WTC11 (cell line): ENCODE results near the gene GUCA2A. TPM values are rescaled to one million over a fixed set of nuclear protein-coding genes. Genes with fewer than 3 reads are reported as not detected.

ENCODE experiments used
- ATAC-seq: fragments of 200-7000 bp; cut with Tn5 transposase; 2 replicates; pipeline ENCODE4 v1.10.0; 2021; ENCODE audit warnings: mild to moderate bottlenecking, moderate library complexity
- CTCF ChIA-PET: fragments of 300-600 bp; sonication (Branson Sonifier 250); formaldehyde crosslinking; loops from one replicate; lab custom pipeline; 2021; ENCODE audit warnings: antibody characterized with exemption; lab: Charles Lee
- POLR2A ChIA-PET: fragments of 350-600 bp; sonication (Branson Sonifier 250); formaldehyde crosslinking; loops from one replicate; lab custom pipeline; 2021; ENCODE audit warnings: antibody characterized with exemption; lab: Charles Lee
- DNase-seq: peaks from one replicate; pipeline ENCODE4 v3.0.0; 2021; ENCODE audit warnings: low spot score
- H3K27ac Mint-ChIP-seq: 2 replicates; pipeline ENCODE4 v1.8.0; 2021; ENCODE audit warnings: mixed read lengths
- H3K27me3 Mint-ChIP-seq: 2 replicates; pipeline ENCODE4 v1.8.0; 2021; ENCODE audit warnings: low read depth, mild to moderate bottlenecking, moderate library complexity, mixed read lengths
- H3K36me3 Mint-ChIP-seq: 2 replicates; pipeline ENCODE4 v1.8.0; 2021; ENCODE audit warnings: mixed read lengths
- H3K4me1 Mint-ChIP-seq: 2 replicates; pipeline ENCODE4 v1.8.0; 2022; ENCODE audit warnings: mixed read lengths
- H3K4me3 Mint-ChIP-seq: 2 replicates; pipeline ENCODE4 v1.8.0; 2021; ENCODE audit warnings: mild to moderate bottlenecking, moderate library complexity, mixed read lengths
- H3K9me3 Mint-ChIP-seq: 2 replicates; pipeline ENCODE4 v1.8.0; 2021; ENCODE audit warnings: mixed read lengths
- CREB1 ChIP-seq: sonication (generic); formaldehyde crosslinking; IDR thresholded peaks from 2 replicates; pipeline ENCODE4 v1.8.0; 2023; ENCODE audit warnings: mild to moderate bottlenecking, missing genetic modification reagents
- ETV6 ChIP-seq: sonication (generic); formaldehyde crosslinking; IDR thresholded peaks from 2 replicates; pipeline ENCODE4 v1.8.1; 2022; ENCODE audit warnings: mild to moderate bottlenecking, missing genetic modification reagents
- FOXP1 ChIP-seq: sonication (generic); formaldehyde crosslinking; IDR thresholded peaks from 2 replicates; pipeline ENCODE4 v1.8.0; 2022; ENCODE audit warnings: missing genetic modification reagents, mild to moderate bottlenecking, moderate library complexity, borderline replicate concordance
- GRHL2 ChIP-seq: fragments of 250-450 bp; sonication (Bioruptor Pico); IDR thresholded peaks from 2 replicates; pipeline ENCODE4 v1.8.0; 2022; ENCODE audit warnings: mild to moderate bottlenecking, moderate library complexity; ENCODE audit not compliant: insufficient replicate concordance, severe bottlenecking
- JAZF1 ChIP-seq: fragments of 250-450 bp; sonication (Bioruptor Pico); IDR thresholded peaks from 2 replicates; pipeline ENCODE4 v1.9.0; 2021; ENCODE audit warnings: moderate library complexity, mild to moderate bottlenecking, inconsistent platforms
- KAT7 ChIP-seq: sonication (generic); formaldehyde crosslinking; IDR thresholded peaks from 2 replicates; pipeline ENCODE4 v1.8.1; 2023; ENCODE audit warnings: missing genetic modification reagents, mild to moderate bottlenecking, borderline replicate concordance
- MYBL2 ChIP-seq: sonication (generic); formaldehyde crosslinking; IDR thresholded peaks from 2 replicates; pipeline ENCODE4 v1.8.1; 2023; ENCODE audit warnings: mild to moderate bottlenecking, moderate library complexity, missing genetic modification reagents
- NR3C1 ChIP-seq: sonication (generic); formaldehyde crosslinking; conservative IDR thresholded peaks from 2 replicates; pipeline ENCODE4 v1.8.1; 2023; ENCODE audit warnings: low read depth, mild to moderate bottlenecking, missing genetic modification reagents
- SMAD3 ChIP-seq: sonication (generic); formaldehyde crosslinking; IDR thresholded peaks from 2 replicates; pipeline ENCODE4 v1.8.0; 2022; ENCODE audit warnings: missing genetic modification reagents, mild to moderate bottlenecking, borderline replicate concordance
- SOX15 ChIP-seq: fragments of 250-450 bp; sonication (Bioruptor Pico); IDR thresholded peaks from 2 replicates; pipeline ENCODE4 v1.9.0; 2021; ENCODE audit warnings: mild to moderate bottlenecking
- SP1 ChIP-seq: sonication (generic); formaldehyde crosslinking; conservative IDR thresholded peaks from 2 replicates; pipeline ENCODE4 v1.8.1; 2022; ENCODE audit warnings: missing genetic modification reagents
- ZNF232 ChIP-seq: sonication (generic); formaldehyde crosslinking; IDR thresholded peaks from 2 replicates; pipeline ENCODE4 v1.8.0; 2022; ENCODE audit warnings: mild to moderate bottlenecking, missing genetic modification reagents
- ZNF416 ChIP-seq: fragments of 250-450 bp; sonication (Bioruptor Pico); IDR thresholded peaks from 2 replicates; pipeline ENCODE4 v1.9.0; 2021; ENCODE audit warnings: mild to moderate bottlenecking, inconsistent platforms
- ZNF423 ChIP-seq: fragments of 250-450 bp; sonication (Bioruptor Pico); IDR thresholded peaks from 2 replicates; pipeline ENCODE4 v2.1.2; 2022; ENCODE audit warnings: mild to moderate bottlenecking, moderate library complexity
- ZNF671 ChIP-seq: fragments of 250-450 bp; sonication (Bioruptor Pico); IDR thresholded peaks from 2 replicates; pipeline ENCODE4 v1.8.0; 2021; ENCODE audit warnings: mild to moderate bottlenecking
- total RNA-seq: library from RNA; stranded (reverse); gene quantifications from 3 replicates; pipeline ENCODE4 v1.2.3, GENCODE V29; 2021
- TF ChIP-seq, protein P1 (sequence below): sonication (generic); formaldehyde crosslinking; IDR thresholded peaks from 2 replicates; pipeline ENCODE4 v1.8.0; 2022; ENCODE audit warnings: mild to moderate bottlenecking, missing genetic modification reagents
- TF ChIP-seq, protein P2 (sequence below): fragments of 250-450 bp; sonication (Bioruptor Pico); IDR thresholded peaks from 2 replicates; pipeline ENCODE4 v1.9.0; 2021; ENCODE audit warnings: mild to moderate bottlenecking
- TF ChIP-seq, protein P3 (sequence below): sonication (generic); formaldehyde crosslinking; IDR thresholded peaks from 2 replicates; pipeline ENCODE4 v1.8.0; 2023; ENCODE audit warnings: mild to moderate bottlenecking, missing genetic modification reagents
- TF ChIP-seq, protein P4 (sequence below): fragments of 250-450 bp; sonication (Bioruptor Pico); IDR thresholded peaks from 2 replicates; pipeline ENCODE4 v2.1.2; 2022; ENCODE audit warnings: mild to moderate bottlenecking, moderate library complexity
- TF ChIP-seq, protein P5 (sequence below): fragments of 250-450 bp; sonication (Bioruptor Pico); conservative IDR thresholded peaks from 2 replicates; pipeline ENCODE4 v1.9.0; 2021; ENCODE audit warnings: mild to moderate bottlenecking
- TF ChIP-seq, protein P6 (sequence below): sonication (generic); formaldehyde crosslinking; IDR thresholded peaks from 2 replicates; pipeline ENCODE4 v1.8.1; 2022; ENCODE audit warnings: mild to moderate bottlenecking, moderate library complexity, missing genetic modification reagents
- TF ChIP-seq, protein P7 (sequence below): fragments of 250-450 bp; sonication (Bioruptor Pico); IDR thresholded peaks from 2 replicates; pipeline ENCODE4 v1.9.0; 2021; ENCODE audit warnings: moderate library complexity, mild to moderate bottlenecking, inconsistent platforms, borderline replicate concordance

Gene GUCA2A
- total RNA-seq, 1 experiment from 2014 or later = not detected

DNA sequence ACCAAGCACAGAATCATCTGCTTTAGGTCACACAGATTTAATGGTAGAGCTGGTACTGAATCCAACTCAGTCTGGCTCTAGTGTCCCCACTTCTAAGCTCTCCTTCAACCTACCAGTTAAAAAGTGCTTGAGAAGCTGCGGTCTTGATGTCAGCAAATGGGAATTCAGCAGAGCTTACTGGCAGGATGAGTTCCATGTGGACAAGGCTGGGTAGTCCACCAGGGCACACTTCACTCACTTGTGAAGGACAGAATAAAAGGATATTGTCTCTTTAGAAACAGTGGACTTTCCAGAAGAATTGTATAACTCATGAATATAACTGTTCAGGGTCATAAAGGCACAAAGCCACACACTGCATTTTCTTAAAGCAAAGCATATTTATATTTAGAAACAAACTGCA is 46.4 kb downstream of the GUCA2A start:
- H3K27me3 Mint-ChIP-seq = no peaks in the 10 kb centered on the region; the same call in 1 of the 2 replicates
- no peak overlapping the region for H3K4me3 Mint-ChIP-seq
- TF ChIP-seq ETV6 (CRISPR knock-in tag) = no peak
- TF ChIP-seq ZNF423 = no peak
- TF ChIP-seq, protein P1, sequence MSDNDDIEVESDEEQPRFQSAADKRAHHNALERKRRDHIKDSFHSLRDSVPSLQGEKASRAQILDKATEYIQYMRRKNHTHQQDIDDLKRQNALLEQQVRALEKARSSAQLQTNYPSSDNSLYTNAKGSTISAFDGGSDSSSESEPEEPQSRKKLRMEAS (CRISPR knock-in tag) = no peak
- TF ChIP-seq, protein P2, sequence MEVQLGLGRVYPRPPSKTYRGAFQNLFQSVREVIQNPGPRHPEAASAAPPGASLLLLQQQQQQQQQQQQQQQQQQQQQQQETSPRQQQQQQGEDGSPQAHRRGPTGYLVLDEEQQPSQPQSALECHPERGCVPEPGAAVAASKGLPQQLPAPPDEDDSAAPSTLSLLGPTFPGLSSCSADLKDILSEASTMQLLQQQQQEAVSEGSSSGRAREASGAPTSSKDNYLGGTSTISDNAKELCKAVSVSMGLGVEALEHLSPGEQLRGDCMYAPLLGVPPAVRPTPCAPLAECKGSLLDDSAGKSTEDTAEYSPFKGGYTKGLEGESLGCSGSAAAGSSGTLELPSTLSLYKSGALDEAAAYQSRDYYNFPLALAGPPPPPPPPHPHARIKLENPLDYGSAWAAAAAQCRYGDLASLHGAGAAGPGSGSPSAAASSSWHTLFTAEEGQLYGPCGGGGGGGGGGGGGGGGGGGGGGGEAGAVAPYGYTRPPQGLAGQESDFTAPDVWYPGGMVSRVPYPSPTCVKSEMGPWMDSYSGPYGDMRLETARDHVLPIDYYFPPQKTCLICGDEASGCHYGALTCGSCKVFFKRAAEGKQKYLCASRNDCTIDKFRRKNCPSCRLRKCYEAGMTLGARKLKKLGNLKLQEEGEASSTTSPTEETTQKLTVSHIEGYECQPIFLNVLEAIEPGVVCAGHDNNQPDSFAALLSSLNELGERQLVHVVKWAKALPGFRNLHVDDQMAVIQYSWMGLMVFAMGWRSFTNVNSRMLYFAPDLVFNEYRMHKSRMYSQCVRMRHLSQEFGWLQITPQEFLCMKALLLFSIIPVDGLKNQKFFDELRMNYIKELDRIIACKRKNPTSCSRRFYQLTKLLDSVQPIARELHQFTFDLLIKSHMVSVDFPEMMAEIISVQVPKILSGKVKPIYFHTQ = no peak
- no peak for TF ChIP-seq SP1
- TF ChIP-seq CREB1 (CRISPR knock-in tag) = no peak
- TF ChIP-seq SMAD3 = no peak
- TF ChIP-seq ZNF232 (CRISPR knock-in tag) = no peak
- TF ChIP-seq, protein P3, sequence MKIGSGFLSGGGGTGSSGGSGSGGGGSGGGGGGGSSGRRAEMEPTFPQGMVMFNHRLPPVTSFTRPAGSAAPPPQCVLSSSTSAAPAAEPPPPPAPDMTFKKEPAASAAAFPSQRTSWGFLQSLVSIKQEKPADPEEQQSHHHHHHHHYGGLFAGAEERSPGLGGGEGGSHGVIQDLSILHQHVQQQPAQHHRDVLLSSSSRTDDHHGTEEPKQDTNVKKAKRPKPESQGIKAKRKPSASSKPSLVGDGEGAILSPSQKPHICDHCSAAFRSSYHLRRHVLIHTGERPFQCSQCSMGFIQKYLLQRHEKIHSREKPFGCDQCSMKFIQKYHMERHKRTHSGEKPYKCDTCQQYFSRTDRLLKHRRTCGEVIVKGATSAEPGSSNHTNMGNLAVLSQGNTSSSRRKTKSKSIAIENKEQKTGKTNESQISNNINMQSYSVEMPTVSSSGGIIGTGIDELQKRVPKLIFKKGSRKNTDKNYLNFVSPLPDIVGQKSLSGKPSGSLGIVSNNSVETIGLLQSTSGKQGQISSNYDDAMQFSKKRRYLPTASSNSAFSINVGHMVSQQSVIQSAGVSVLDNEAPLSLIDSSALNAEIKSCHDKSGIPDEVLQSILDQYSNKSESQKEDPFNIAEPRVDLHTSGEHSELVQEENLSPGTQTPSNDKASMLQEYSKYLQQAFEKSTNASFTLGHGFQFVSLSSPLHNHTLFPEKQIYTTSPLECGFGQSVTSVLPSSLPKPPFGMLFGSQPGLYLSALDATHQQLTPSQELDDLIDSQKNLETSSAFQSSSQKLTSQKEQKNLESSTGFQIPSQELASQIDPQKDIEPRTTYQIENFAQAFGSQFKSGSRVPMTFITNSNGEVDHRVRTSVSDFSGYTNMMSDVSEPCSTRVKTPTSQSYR (CRISPR knock-in tag) = no peak
- TF ChIP-seq ZNF671 = no peak
- no peak for TF ChIP-seq GRHL2 (CRISPR knock-in tag)
- TF ChIP-seq JAZF1 (CRISPR knock-in tag) = no peak
- TF ChIP-seq FOXP1 = no peak
- TF ChIP-seq SOX15 = no peak
- TF ChIP-seq, all 79 proteins: peak for 0
- Mint-ChIP-seq H3K36me3 (no peaks in the 10 kb centered on the region), H3K27ac (no peak overlapping the region), H3K4me1 (peaks cover 16% of the 10 kb centered on the region), H3K9me3 (peaks cover 18% of the 10 kb centered on the region)
- ATAC-seq (no peak), DNase-seq (no peak)
- CTCF ChIA-PET = interaction anchor here (1.3 kb wide), 1 partner anchor 55 kb away, joined by 5 read pairs; no protein-coding TSS in a partner anchor
- POLR2A ChIA-PET = no interaction called here

DNA sequence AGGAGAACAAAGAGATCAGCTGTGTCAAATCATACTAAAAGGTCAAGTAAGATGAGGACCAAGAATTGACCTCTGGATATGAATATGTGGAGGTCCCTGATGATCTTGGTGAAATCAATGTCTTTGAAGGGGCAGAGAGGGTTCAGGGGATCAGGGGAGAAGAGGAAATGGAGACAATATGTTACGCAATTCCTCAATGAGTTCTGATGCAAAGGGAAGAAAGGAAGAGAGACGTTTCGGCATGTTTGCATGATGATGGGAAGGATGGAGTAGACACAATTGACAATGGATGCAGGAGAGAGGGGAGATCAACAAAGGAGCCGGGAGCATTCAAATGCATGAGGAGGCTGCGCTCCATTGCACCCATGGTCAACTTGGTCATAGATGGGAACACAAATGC is 47.3 kb downstream of the GUCA2A start:
- peaks cover 12% of the 10 kb centered on the region for H3K9me3 Mint-ChIP-seq
- ATAC-seq (no peak), DNase-seq (no peak)
- no peak overlapping the region for H3K4me3 Mint-ChIP-seq
- no peak overlapping the region for H3K27ac Mint-ChIP-seq
- peaks cover 16% of the 10 kb centered on the region for H3K4me1 Mint-ChIP-seq
- no peaks in the 10 kb centered on the region; the same call in 1 of the 2 replicates for H3K27me3 Mint-ChIP-seq
- ChIA-PET POLR2A (interaction anchor here (0.6 kb wide), 1 partner anchor 875 kb away, joined by 3 read pairs; no protein-coding TSS in a partner anchor), CTCF (interaction anchor here (1.3 kb wide), 1 partner anchor 56 kb away, joined by 5 read pairs; no protein-coding TSS in a partner anchor)
- no peaks in the 10 kb centered on the region for H3K36me3 Mint-ChIP-seq
- TF ChIP-seq NR3C1 (CRISPR knock-in tag) (no peak), ZNF416 (CRISPR knock-in tag) (no peak), KAT7 (CRISPR knock-in tag) (no peak), MYBL2 (CRISPR knock-in tag) (no peak)
- TF ChIP-seq, protein P4, sequence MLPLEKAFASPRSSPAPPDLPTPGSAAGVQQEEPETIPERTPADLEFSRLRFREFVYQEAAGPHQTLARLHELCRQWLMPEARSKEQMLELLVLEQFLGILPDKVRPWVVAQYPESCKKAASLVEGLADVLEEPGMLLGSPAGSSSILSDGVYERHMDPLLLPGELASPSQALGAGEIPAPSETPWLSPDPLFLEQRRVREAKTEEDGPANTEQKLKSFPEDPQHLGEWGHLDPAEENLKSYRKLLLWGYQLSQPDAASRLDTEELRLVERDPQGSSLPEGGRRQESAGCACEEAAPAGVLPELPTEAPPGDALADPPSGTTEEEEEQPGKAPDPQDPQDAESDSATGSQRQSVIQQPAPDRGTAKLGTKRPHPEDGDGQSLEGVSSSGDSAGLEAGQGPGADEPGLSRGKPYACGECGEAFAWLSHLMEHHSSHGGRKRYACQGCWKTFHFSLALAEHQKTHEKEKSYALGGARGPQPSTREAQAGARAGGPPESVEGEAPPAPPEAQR = no peak
- TF ChIP-seq, protein P5, sequence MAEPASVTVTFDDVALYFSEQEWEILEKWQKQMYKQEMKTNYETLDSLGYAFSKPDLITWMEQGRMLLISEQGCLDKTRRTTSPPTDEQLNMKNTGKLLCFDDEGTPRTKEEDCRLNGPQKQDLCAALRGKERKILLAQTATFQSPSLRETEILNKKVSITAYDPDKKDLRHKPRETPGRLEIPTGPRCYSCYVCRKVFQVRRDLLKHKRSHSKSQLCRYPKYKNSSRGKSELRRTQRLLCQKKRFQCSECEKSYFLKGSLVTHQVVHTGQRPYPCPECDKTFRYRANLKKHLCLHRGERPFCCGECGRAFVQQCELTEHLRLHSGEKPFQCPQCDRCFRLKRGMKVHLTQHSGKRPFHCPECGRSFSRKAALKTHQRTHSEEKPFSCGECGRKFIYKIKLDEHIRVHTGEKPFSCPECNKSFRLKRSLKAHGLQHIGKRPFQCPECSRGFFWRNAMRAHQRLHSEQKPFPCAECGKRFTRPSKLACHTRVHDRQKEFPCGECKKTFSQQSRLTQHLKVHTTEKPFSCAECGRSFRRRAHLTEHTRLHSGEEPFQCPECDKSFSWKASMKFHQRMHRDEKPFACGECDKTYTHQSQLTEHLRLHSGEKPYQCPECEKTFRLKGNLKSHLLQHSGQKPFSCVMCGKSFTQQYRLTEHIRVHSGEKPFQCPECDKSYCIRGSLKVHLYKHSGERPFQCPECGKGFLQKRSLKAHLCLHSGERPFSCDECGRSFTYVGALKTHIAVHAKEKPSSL (CRISPR knock-in tag) = no peak
- TF ChIP-seq, protein P6, sequence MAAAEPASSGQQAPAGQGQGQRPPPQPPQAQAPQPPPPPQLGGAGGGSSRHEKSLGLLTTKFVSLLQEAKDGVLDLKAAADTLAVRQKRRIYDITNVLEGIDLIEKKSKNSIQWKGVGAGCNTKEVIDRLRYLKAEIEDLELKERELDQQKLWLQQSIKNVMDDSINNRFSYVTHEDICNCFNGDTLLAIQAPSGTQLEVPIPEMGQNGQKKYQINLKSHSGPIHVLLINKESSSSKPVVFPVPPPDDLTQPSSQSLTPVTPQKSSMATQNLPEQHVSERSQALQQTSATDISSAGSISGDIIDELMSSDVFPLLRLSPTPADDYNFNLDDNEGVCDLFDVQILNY (CRISPR knock-in tag) = no peak
- TF ChIP-seq, protein P7, sequence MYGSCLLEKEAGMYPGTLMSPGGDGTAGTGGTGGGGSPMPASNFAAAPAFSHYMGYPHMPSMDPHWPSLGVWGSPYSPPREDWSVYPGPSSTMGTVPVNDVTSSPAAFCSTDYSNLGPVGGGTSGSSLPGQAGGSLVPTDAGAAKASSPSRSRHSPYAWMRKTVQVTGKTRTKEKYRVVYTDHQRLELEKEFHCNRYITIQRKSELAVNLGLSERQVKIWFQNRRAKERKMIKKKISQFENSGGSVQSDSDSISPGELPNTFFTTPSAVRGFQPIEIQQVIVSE (CRISPR knock-in tag) = no peak
